Suprapubic skin (tissue), 4 donors: ENCODE data around the gene RASD2. TPM values are rescaled to one million over a fixed set of nuclear protein-coding genes. Genes with fewer than 3 reads are reported as not detected.

Source experiments
- DNase-seq, 2 donors: peaks; one replicate each; pipeline ENCODE4 v3.0.0-alpha.2; 2019; ENCODE audit warnings: low spot score in 2 of 2
- H3K27ac ChIP-seq: fragments of 200-600 bp; sonication (generic); one replicate; pipeline ENCODE4 v1.5.1; 2019
- H3K27me3 ChIP-seq: fragments of 200-600 bp; sonication (generic); one replicate; pipeline ENCODE4 v1.5.1; 2019
- H3K36me3 ChIP-seq: fragments of 200-600 bp; sonication (generic); one replicate; pipeline ENCODE4 v1.5.1; 2019
- H3K4me1 ChIP-seq: fragments of 200-600 bp; sonication (generic); one replicate; pipeline ENCODE4 v1.5.1; 2019
- H3K4me3 ChIP-seq: fragments of 200-600 bp; sonication (generic); one replicate; pipeline ENCODE4 v1.5.1; 2019; ENCODE audit warnings: mild to moderate bottlenecking
- H3K9me3 ChIP-seq: fragments of 200-600 bp; sonication (generic); one replicate; pipeline ENCODE4 v1.5.1; 2019
- CTCF ChIP-seq, 2 donors: fragments of 200-600 bp in 1 of 2; fragments of 450-650 bp in 1 of 2; sonication (generic) in 1 of 2; IDR thresholded peaks; one replicate each; pipeline ENCODE4 v1.5.1; 2016 to 2019; ENCODE audit warnings: antibody characterized with exemption in 2 of 2, mild to moderate bottlenecking in 1 of 2, moderate library complexity in 1 of 2
- EP300 ChIP-seq: sonication (generic); formaldehyde crosslinking; IDR thresholded peaks from one replicate; pipeline ENCODE4 v1.6.1; 2017; ENCODE audit warnings: antibody characterized with exemption
- POLR2A ChIP-seq, 2 donors: fragments of 450-650 bp; IDR thresholded peaks; one replicate each; pipeline ENCODE4 v1.6.1; 2017; ENCODE audit warnings: antibody characterized with exemption in 2 of 2, mild to moderate bottlenecking in 2 of 2, moderate library complexity in 2 of 2
- POLR2AphosphoS5 ChIP-seq, 3 donors: sonication (generic); formaldehyde crosslinking; IDR thresholded peaks; one replicate each; pipeline ENCODE4 v1.6.1; 2017; ENCODE audit warnings: antibody characterized with exemption in 3 of 3
- WGBS: methylation state at CpG from one replicate; pipeline ENCODE4 v1.1.5; 2018; 5-methylcytosine and 5-hydroxymethylcytosine counted together
- total RNA-seq, 4 donors: library from RNA; depleted of rRNA; stranded (reverse); fragments of >200 nt; gene quantifications; one replicate each; pipeline ENCODE4 v1.1.0, GENCODE V29; 2016

Gene RASD2
- total RNA-seq, 4 donors from 2014 or later, result 0.89 to 1.7 (median 1.2) TPM

- Histone ChIP-seq H3K9me3 (no peaks in the 10 kb centered on the region), H3K27me3 (peaks cover 33% of the 10 kb centered on the region), H3K4me1 (peaks cover 20% of the 10 kb centered on the region), H3K36me3 (no peaks in the 10 kb centered on the region), H3K27ac (no peak overlapping the region), H3K4me3 (no peak overlapping the region)
- no peak for DNase-seq
- 72% methylated on average over 3 of the region's 3 CpGs for WGBS
- TF ChIP-seq EP300 (no peak), CTCF (IDR thresholded peaks at IDR 0.05) (no peak), POLR2A (IDR thresholded peaks at IDR 0.05) (no peak), POLR2AphosphoS5 (IDR thresholded peaks at IDR 0.05) (no peak)
Measured at GRCh38 chr22:35543702-35544101, 3.1 kb downstream of the RASD2 start.

- 44% methylated on average over 3 of the region's 3 CpGs for WGBS
- TF ChIP-seq EP300 (no peak), POLR2A (IDR thresholded peaks at IDR 0.05) (no peak), POLR2AphosphoS5 (IDR thresholded peaks at IDR 0.05) (no peak)
Measured at GRCh38 chr22:35544189-35544588, 3.6 kb downstream of the RASD2 start.

GRCh38 chr22:35544827-35545226 lies 4.2 kb downstream of the RASD2 start:
- H3K27ac ChIP-seq, result no peak overlapping the region
- peaks cover 22% of the 10 kb centered on the region for H3K4me1 ChIP-seq
- TF ChIP-seq EP300 (no peak), CTCF (IDR thresholded peaks at IDR 0.05) (no peak), POLR2AphosphoS5 (IDR thresholded peaks at IDR 0.05) (no peak), POLR2A (IDR thresholded peaks at IDR 0.05) (no peak)
- no peak for DNase-seq
- H3K36me3 ChIP-seq, result no peaks in the 10 kb centered on the region
- WGBS, result 74% methylated on average over 6 of the region's 9 CpGs
- no peak overlapping the region for H3K4me3 ChIP-seq
- H3K27me3 ChIP-seq, result peaks cover 36% of the 10 kb centered on the region
- H3K9me3 ChIP-seq, result no peaks in the 10 kb centered on the region

More at GRCh38 chr22:35544189-35544588, 3.6 kb downstream of the RASD2 start:
- no peak overlapping the region for H3K27ac ChIP-seq
- H3K36me3 ChIP-seq, result no peaks in the 10 kb centered on the region
- DNase-seq, result no peak
- peaks cover 36% of the 10 kb centered on the region for H3K27me3 ChIP-seq
- H3K4me1 ChIP-seq, result peaks cover 23% of the 10 kb centered on the region
- H3K9me3 ChIP-seq, result no peaks in the 10 kb centered on the region
- H3K4me3 ChIP-seq, result no peak overlapping the region

- Histone ChIP-seq H3K36me3 (no peaks in the 10 kb centered on the region), H3K27me3 (peaks cover 23% of the 10 kb centered on the region), H3K4me3 (no peak overlapping the region), H3K4me1 (peaks cover 6% of the 10 kb centered on the region), H3K27ac (no peak overlapping the region), H3K9me3 (no peaks in the 10 kb centered on the region)
- DNase-seq, result no peak
- WGBS, result 84% methylated on average over 15 of the region's 18 CpGs
- no peak for TF ChIP-seq POLR2A (IDR thresholded peaks at IDR 0.05)
Measured at GRCh38 chr22:35546886-35547285, 6.3 kb downstream of the RASD2 start.

GRCh38 chr22:35547987-35548721 lies 7.5 kb downstream of the RASD2 start:
- no peak overlapping the region for H3K4me3 ChIP-seq
- 59% methylated on average over 13 of the region's 13 CpGs for WGBS
- DNase-seq, result no peak
- no peaks in the 10 kb centered on the region for H3K9me3 ChIP-seq
- H3K27me3 ChIP-seq, result peaks cover 11% of the 10 kb centered on the region
- H3K27ac ChIP-seq, result no peak overlapping the region
- TF ChIP-seq EP300, result no peak
- TF ChIP-seq CTCF (IDR thresholded peaks at IDR 0.05), result no peak
- TF ChIP-seq POLR2AphosphoS5 (IDR thresholded peaks at IDR 0.05), result no peak
- no peak for TF ChIP-seq POLR2A (IDR thresholded peaks at IDR 0.05)
- peaks cover 6% of the 10 kb centered on the region for H3K4me1 ChIP-seq
- no peaks in the 10 kb centered on the region for H3K36me3 ChIP-seq

GRCh38 chr22:35548722-35549112 lies 8.1 kb downstream of the RASD2 start:
- Histone ChIP-seq H3K27me3 (peaks cover 12% of the 10 kb centered on the region), H3K27ac (no peak overlapping the region), H3K4me1 (peaks cover 6% of the 10 kb centered on the region), H3K4me3 (no peak overlapping the region), H3K36me3 (no peaks in the 10 kb centered on the region), H3K9me3 (no peaks in the 10 kb centered on the region)
- 68% methylated on average over 8 of the region's 8 CpGs for WGBS
- DNase-seq, result no peak
- TF ChIP-seq CTCF (IDR thresholded peaks at IDR 0.05) (no peak), EP300 (no peak), POLR2AphosphoS5 (IDR thresholded peaks at IDR 0.05) (no peak), POLR2A (IDR thresholded peaks at IDR 0.05) (no peak)
